Stimulated activated CD4-positive, alpha-beta T cell treated with anti-CD3 and anti-CD28 coated beads, Interleukin-15, amount 100 ng/mL, for 1 hour (primary cell): ENCODE measurements around the gene MTERF2.
"Not testable (repeated sequence)": the region's sequence is repeated elsewhere in the genome, so short reads cannot be mapped to it uniquely, and the experiment has no call there.

Experiments used
- DNase-seq, 2 donors: peaks; one replicate each; pipeline ENCODE4 v3.0.0-alpha.2; 2020; ENCODE audit warnings: low read depth in 1 of 2, low spot score in 1 of 2

The MTERF2 gene

GRCh38 chr12:106986625-106987389 is at the start of gene MTERF2:
Gene MTERF2 (minus strand): TSS chr12:106987146. CDS start chr12:106978714, 8,432 bp downstream.
- peak; percentile 55 to 66 for DNase-seq

- DNase-seq: no peak
Measured at GRCh38 chr12:107035733-107036132, 48.8 kb upstream of the MTERF2 start.

DNA sequence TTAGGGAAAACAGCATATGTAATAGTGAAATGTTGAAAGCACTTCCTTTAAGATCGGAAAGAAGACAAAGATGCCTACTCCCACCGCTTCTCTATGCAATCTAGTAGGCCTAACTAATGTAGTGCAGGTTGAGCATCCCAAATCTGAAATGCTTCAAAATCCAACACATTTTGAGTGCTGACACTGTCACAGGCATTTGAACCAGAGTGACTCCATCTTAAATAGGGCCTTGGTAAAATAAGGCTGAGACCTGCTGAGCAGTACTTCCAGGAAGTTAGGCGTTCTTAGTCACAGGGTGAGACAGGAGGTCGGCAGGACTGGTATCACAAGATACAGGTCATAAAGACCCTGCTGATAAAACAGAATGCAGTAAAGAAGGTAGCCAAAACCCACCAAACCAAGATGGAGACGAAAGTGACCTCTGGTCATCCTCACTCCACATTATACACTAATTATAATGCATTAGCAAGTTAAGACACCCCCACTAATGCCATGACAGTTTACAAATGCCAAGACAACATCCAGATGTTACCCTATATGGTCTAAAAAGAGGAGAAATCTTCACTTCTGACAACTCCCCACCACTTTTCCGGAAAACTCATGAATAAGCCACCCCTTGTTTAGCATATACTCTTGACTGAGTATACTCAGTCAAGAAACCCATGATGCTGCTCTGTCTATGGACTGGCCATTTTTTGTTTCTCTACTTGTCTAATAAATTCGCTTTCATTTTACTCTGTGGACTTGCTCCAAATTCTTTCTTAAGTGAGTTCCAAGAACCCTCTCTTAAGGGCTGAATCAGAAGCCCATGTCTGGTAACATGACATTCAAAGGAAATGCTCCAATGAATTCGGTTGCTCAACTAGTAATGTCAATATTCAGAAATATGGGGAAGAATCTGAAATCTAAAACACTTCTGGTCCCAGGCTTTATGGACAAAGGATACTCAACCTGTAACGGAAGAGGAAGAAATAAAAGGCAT is 47.1 kb upstream of the MTERF2 start:
- no peak for DNase-seq

- DNase-seq: no peak
Measured at GRCh38 chr12:107032266-107032665, 45.3 kb upstream of the MTERF2 start.

GRCh38 chr12:107031061-107031460 is 44.1 kb upstream of the MTERF2 start:
- no peak for DNase-seq

- DNase-seq: no peak
Measured at GRCh38 chr12:107029081-107029480, 42.1 kb upstream of the MTERF2 start.

DNA sequence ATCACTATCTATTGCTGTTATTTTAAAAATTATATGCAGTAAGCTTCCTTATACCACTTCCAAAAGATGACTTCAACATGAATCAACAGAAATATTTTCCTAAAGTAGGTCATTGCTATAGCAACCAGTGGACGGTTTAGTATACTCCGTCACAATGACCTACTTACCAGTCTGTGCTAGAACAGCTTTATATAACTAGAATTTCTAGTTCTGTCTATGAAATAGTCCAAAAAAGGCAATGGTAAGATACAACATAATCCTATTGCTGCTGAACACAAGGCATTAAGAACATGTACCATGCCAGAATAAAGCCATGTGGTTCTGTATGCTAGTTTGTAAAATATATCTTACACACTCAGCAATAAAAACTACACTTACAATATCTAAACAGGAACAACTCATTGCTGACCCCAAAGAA is 40.7 kb upstream of the MTERF2 start:
- DNase-seq: no peak

DNA sequence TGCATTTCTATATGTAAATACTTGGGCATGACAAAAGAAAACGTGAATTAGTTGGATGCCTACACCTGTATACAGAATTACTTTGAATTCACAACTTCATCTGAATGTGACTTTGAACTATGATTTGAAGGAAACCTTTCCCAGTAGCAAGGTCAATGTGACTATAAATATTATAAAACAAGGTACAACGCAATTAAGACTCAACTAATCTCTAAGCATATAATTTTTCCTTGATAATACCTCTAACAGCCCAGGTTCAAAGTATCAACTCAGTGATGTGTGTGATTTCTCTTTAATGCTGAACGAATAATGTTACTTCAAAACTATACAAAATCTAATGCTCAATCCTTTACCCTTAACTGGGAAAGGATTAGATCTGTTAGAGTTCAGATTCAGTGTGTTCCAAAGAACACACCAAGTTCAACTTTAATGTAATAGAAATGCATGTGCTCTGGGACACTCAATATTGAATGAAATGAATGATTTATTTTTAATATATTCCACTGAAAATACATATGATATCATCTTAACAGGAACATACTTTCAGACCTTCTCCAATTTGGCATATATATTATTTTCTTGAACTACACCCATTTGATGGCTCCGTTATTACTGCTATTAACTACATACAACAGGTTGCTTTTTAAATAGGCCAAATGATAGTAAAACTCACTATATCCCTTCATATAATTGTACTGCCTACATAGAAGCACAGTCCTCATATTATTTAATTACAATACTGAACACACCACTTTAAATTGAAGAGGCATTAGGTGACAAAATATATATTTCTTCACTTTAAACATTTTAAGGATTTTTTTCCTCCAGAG is 40.1 kb upstream of the MTERF2 start:
- DNase-seq: no peak

DNA sequence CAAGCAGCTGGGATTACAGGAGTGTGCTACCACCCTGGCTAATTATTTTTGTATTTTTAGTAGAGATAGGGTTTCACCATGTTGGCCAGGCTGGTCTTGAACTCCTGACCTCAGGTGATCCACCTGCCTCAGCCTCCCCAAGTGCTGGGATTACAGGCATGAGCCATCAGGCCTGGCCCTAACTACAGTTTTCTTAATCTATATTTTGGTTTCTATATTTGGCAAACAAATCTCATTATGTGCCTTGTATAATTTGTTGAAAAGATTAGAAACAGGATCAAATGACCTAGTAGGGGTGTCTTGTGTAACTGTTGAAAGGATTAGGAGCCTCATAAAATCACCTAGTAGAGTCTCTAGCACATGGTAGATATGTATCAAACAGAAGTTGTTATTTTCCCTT is 39.4 kb upstream of the MTERF2 start:
- DNase-seq: not testable (repeated sequence)

DNA sequence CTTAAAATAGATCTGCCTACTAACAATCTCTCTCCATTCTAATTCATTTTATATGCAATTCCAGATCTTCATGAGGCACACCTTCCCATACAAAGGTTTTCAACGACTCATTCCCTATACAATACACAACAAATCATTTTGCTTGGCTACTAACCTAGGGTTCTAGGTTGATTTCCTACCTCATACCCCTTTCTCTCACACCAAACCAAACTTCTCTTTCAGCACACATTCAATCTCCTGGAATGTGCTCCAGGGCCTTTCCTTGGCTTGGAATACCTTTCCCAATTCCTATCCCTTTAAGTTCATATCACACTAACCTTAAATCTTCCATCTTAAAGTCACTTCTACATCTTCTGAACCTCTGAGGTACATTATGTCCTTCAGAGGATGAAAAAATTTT is 38.7 kb upstream of the MTERF2 start:
- DNase-seq: no peak

- no peak for DNase-seq
Measured at GRCh38 chr12:107019546-107019945, 32.6 kb upstream of the MTERF2 start.

DNA sequence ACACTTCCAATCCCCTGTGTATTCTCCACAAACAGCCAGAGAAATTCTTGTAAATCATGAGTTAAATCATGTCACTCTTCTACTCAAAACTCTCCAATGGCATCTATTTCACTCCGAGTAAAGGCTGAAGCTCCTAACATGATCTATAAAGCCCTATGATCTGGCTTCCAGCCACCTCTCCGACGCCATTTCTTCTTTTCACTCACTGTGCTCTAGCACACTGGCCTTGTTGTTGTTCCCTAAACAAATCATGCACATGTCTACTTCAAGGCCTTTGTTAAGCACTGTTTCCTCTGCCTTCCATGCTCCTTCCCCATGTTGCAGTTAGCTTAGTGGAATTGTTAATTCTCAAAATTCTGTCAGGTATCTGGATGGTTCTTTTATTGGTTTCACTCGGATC is 30.1 kb upstream of the MTERF2 start:
- DNase-seq: no peak

GRCh38 chr12:107014055-107014454 is 27.1 kb upstream of the MTERF2 start:
- DNase-seq: no peak

DNA sequence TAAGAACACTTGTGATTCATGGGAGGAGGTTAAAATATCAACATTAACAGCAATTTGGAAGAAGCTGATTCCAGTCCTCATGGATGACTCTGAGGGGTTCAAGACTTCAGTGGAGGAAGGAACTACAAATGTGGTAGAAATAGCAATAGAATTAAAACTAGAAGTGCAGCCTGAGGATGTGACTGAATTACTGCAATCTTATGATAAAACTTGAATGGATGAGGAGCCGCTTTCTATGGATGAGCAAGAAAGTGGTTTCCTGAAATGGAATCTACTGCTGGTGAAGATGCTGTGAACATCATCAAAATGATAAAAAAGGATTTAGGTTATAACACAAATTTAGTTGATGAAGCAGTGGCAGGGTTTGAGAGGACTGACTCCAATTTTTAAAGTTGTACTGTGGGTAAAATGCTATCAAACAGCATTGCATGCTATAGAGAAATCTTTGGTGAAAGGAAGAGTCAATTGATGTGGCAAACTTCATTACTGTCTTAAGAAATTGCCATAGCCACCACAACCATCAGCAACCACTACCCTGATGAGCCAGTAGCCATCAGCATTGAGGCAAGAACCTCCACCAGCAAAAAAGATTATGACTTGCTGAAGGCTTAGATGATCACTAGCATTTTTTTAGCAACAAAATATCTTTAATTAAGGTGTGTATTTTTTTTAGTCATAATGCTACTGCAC is 25.9 kb upstream of the MTERF2 start:
- DNase-seq: no peak

DNA sequence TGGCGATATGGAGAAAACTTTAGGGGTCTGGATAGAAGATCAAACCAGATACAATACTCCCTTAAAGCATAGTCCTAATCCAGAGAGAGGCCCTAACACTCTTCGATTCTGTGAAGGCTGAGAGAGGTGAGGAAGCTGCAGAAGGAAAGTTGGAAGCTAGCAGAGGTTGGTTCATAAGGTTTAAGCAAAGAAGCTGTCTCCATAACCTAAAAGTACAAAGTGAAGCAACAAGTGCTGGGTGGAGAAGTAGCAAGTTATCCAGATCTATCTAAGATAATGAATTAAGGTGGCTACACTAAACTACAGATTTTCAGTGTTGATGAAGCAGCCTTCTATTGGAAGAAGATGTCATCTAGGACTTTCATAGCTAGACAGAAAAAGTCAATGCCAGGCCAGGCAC is 24.6 kb upstream of the MTERF2 start:
- DNase-seq: no peak

DNA sequence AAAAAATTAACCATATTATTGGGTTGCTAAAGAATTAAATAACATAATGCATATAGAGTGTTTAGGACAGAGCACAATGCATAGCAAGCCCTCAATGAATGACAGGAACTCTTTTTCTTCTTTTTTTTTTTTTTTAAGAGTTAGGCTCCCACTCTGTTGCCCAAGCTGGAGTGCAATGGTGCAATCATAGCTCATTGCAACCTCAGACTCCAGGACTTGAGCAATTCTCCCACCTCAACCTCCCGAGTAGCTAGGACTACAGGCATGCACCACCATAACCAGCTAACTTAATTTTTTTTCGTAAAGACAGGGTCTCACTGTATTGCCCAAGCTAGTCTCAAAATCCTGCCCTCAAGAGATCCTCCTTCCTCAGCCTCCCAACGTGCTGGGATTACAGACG is 20.5 kb upstream of the MTERF2 start:
- no peak for DNase-seq

- not testable (repeated sequence) for DNase-seq
Measured at GRCh38 chr12:107002665-107003064, 15.7 kb upstream of the MTERF2 start.

- no peak for DNase-seq
Measured at GRCh38 chr12:106999446-106999845, 12.5 kb upstream of the MTERF2 start.

DNA sequence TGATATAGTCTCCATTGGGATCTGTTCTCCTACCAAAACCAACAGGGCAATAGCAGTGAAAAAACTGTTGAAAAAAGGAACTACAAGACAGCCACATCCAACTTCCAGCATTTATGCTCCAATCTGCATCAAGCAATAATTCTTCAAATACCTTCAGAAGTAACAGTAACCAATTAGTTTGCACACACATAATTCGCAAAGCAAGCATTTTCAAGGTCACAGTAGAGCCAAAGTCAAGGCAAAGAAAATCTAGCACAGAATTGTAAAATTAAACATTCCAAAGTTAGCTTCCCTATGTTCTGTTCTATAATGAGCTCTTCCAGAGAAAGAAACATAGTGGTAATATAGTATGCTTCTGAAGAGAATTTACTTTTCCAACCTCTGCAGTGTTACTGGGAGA is 11.0 kb upstream of the MTERF2 start:
- DNase-seq: no peak

- DNase-seq: not testable (repeated sequence)
Measured at GRCh38 chr12:106996102-106996501, 9.2 kb upstream of the MTERF2 start.
